ENCODE measurements around the gene COL7A1.
"Not testable (repeated sequence)": the region's sequence is repeated elsewhere in the genome, so short reads cannot be mapped to it uniquely, and the experiment has no call there.

Gene COL7A1

GRCh38 chr3:48552111-48552951 is 42.8 kb downstream of the COL7A1 start:
- no peaks in the 10 kb centered on the region for H3K36me3 Mint-ChIP-seq

GRCh38 chr3:48551651-48552050 is 43.5 kb downstream of the COL7A1 start:
- not testable (repeated sequence) for H3K36me3 Mint-ChIP-seq, H3K27ac Mint-ChIP-seq, H3K4me3 Mint-ChIP-seq, H3K27me3 Mint-ChIP-seq, H3K9me3 Mint-ChIP-seq
- H3K4me1 Mint-ChIP-seq, result peaks cover 15% of the 10 kb centered on the region

More at GRCh38 chr3:48552111-48552951, 42.8 kb downstream of the COL7A1 start:
- peak overlapping the region; percentile 59 for H3K27ac Mint-ChIP-seq
- no peaks in the 10 kb centered on the region for H3K9me3 Mint-ChIP-seq
- peaks cover 14% of the 10 kb centered on the region for H3K4me1 Mint-ChIP-seq
- no peaks in the 10 kb centered on the region for H3K27me3 Mint-ChIP-seq
- no peak overlapping the region for H3K4me3 Mint-ChIP-seq

- Mint-ChIP-seq H3K4me1 (peaks cover 20% of the 10 kb centered on the region), H3K4me3 (no peak overlapping the region), H3K9me3 (no peaks in the 10 kb centered on the region), H3K36me3 (no peaks in the 10 kb centered on the region), H3K27me3 (no peaks in the 10 kb centered on the region), H3K27ac (no peak overlapping the region)
Measured at GRCh38 chr3:48548729-48549705, 46.1 kb downstream of the COL7A1 start.

DNA sequence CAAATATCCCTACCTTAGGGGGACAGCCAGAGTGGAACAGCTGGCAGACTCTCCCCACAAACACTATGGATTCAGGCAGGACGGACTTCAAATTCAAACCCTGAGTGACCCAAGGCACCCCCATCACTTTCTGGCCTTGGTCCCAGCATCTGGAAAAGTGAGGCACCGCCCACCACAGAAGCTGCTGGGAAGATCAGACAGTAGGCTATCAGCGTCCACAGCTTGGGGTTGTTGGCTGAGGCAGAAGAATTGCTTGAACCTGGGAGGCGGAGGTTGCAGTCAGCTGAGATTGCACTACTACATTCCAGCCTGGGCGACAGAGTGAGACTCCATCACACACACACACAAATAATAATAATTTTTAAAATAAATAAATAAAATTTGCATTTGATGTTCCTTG is 47.0 kb downstream of the COL7A1 start:
- Mint-ChIP-seq H3K27me3 (no peaks in the 10 kb centered on the region), H3K27ac (no peak overlapping the region), H3K9me3 (no peaks in the 10 kb centered on the region), H3K4me1 (peaks cover 20% of the 10 kb centered on the region), H3K4me3 (no peak overlapping the region), H3K36me3 (no peaks in the 10 kb centered on the region)

DNA sequence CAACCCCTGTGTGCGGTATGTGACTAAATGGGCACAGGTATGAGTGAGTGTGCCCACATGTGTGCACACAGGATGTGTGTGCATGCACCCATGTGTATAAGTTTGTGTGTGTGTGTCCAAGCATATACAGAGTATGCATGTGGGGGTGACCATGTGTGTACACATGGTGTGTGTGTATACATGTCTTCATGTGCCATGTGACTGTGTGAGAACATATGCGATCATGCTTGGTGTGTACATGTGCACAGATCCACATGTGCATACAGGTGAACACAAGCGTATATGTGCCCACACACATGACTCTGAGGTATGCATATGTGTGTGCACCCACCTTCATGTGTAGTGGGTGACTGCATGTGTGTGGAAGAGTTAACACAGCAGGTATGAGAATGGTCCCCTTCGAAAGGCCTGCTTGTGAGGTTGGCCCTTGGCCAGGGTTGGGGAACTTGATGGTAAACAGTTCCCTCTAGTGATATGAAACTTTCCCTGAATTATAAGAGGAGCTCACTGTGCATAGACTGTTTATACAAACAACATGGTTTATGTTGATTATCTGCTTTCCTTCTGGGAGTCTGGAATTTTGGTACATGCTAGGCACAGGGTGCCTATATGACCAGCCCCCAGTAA is 48.8 kb downstream of the COL7A1 start:
- peaks cover 2% of the 10 kb centered on the region for H3K36me3 Mint-ChIP-seq
- peaks cover 20% of the 10 kb centered on the region for H3K4me1 Mint-ChIP-seq
- H3K27me3 Mint-ChIP-seq, result no peaks in the 10 kb centered on the region
- H3K4me3 Mint-ChIP-seq, result no peak overlapping the region
- no peak overlapping the region for H3K27ac Mint-ChIP-seq
- H3K9me3 Mint-ChIP-seq, result no peaks in the 10 kb centered on the region

GRCh38 chr3:48544141-48544540 is 51.0 kb downstream of the COL7A1 start:
- H3K27me3 Mint-ChIP-seq, result no peaks in the 10 kb centered on the region
- H3K36me3 Mint-ChIP-seq, result peaks cover 2% of the 10 kb centered on the region
- no peak overlapping the region for H3K27ac Mint-ChIP-seq
- H3K9me3 Mint-ChIP-seq, result no peaks in the 10 kb centered on the region
- no peak overlapping the region for H3K4me3 Mint-ChIP-seq
- H3K4me1 Mint-ChIP-seq, result peaks cover 20% of the 10 kb centered on the region

- Mint-ChIP-seq H3K4me1 (peaks cover 15% of the 10 kb centered on the region), H3K9me3 (no peaks in the 10 kb centered on the region), H3K27ac (no peak overlapping the region), H3K36me3 (peaks cover 2% of the 10 kb centered on the region), H3K27me3 (no peaks in the 10 kb centered on the region), H3K4me3 (no peak overlapping the region)
Measured at GRCh38 chr3:48543271-48543866, 51.8 kb downstream of the COL7A1 start.

DNA sequence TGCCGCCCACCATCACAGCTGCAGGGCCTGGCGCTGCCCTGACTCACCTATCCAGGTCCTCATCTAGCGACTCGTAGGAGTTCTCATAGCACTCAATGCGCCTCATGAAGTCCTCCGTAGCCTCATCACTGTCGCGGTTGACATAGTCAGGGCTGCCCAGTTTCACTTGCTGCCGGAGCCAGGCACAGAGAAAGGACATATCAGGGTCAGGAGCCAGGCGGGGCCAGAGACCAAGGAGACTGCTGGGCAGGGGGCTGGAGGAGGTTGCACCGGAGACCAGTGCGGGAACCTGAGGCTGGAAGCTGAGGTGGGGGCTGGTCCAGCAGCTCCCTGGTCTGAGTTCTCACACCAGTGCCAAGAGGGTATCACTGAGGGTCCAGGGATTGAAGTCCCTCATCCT is 56.7 kb downstream of the COL7A1 start:
- H3K9me3 Mint-ChIP-seq, result no peaks in the 10 kb centered on the region
- peaks cover 8% of the 10 kb centered on the region for H3K4me1 Mint-ChIP-seq
- H3K27me3 Mint-ChIP-seq, result no peaks in the 10 kb centered on the region
- no peak overlapping the region for H3K4me3 Mint-ChIP-seq
- no peak overlapping the region for H3K27ac Mint-ChIP-seq
- peaks cover 2% of the 10 kb centered on the region for H3K36me3 Mint-ChIP-seq

DNA sequence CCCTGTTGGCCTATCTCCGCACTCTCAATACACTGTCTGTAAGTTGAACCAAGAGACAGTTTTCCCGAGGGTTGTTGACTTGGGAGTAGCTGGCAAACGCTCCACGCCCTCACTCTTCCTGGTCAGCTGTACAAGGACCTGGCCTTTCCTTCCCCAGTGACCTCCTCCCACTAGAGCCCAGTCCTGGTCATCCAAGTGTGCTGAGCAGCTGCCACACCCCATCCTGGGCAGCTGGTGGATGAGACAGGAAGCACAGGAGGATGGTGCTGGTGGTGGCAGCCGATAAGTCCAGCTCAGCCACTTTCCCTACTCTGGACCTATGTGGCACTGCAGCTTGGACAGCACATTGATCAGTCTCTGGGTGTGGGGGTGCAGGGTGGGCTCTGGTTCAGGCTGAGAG is 58.3 kb downstream of the COL7A1 start:
- no peak overlapping the region for H3K4me3 Mint-ChIP-seq
- no peak overlapping the region for H3K27ac Mint-ChIP-seq
- H3K36me3 Mint-ChIP-seq, result peaks cover under 1% of the 10 kb centered on the region

DNA sequence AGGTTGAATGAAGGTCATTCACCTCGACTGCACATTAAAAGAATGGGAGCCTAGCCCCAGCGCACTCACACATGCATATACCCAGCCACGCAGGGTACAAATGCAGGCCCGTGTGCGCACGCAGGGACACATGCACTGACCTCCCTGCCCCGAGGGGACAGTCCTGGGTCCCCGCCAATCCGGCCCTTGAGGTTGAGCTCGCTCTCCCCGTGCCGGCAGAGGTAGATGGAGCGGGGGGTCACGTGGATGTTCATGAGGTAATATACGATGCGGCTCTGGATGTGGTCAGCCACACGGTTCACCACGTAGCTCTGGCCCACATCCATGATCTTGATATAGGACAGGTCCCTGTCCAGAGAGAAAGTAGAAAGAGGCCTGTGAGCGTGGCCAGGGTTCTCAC is 59.0 kb downstream of the COL7A1 start:
- Mint-ChIP-seq H3K27ac (no peak overlapping the region), H3K4me1 (peaks cover 15% of the 10 kb centered on the region), H3K9me3 (no peaks in the 10 kb centered on the region), H3K27me3 (no peaks in the 10 kb centered on the region), H3K4me3 (no peak overlapping the region), H3K36me3 (no peaks in the 10 kb centered on the region)

More for the DNA sequence above, 58.3 kb downstream of the COL7A1 start:
- Mint-ChIP-seq H3K9me3 (no peaks in the 10 kb centered on the region), H3K4me1 (peaks cover 15% of the 10 kb centered on the region), H3K27me3 (no peaks in the 10 kb centered on the region)

DNA sequence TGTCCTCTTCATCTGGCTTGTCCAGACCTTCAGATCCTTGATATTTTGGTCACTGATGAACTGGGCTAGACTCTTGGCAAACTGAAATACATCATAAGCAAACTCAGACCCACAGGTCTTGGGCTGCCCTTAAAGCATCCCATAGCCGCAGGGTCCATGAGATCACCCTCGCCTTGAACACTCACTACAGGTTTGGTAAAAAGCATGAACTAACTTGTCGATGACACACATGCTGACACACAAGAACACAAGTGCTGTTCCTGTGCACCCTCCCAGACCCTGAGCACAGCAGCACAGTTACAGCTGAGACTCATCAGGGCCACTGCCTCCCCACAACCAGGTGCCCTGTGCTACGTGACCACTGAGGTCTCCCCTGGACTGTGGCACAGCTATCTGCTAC is 59.6 kb downstream of the COL7A1 start:
- Mint-ChIP-seq H3K27ac (no peak overlapping the region), H3K9me3 (no peaks in the 10 kb centered on the region), H3K36me3 (no peaks in the 10 kb centered on the region)

DNA sequence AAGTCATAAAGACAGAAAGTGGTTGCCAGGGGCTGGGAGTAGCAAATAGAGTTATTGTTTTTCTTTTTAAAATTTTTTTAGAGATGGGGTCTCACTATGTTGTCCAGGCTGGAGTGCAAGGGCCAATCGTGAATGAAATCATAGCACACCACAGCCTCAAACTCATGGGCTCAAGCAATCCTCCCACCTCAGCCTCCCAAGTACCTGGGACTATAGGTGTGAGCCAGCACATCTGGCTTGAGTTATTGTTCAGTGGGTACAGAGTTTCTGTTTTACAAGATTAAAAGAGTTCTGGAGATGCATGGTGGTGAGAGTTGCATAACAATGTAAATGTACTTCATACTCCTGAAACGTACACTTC is 62.2 kb downstream of the COL7A1 start:
- no peaks in the 10 kb centered on the region for H3K9me3 Mint-ChIP-seq
- no peak overlapping the region for H3K27ac Mint-ChIP-seq
- H3K4me3 Mint-ChIP-seq, result no peak overlapping the region
- peaks cover 15% of the 10 kb centered on the region for H3K4me1 Mint-ChIP-seq
- H3K27me3 Mint-ChIP-seq, result no peaks in the 10 kb centered on the region
- H3K36me3 Mint-ChIP-seq, result no peaks in the 10 kb centered on the region

More for the DNA sequence above, 59.6 kb downstream of the COL7A1 start:
- no peak overlapping the region for H3K4me3 Mint-ChIP-seq
- H3K27me3 Mint-ChIP-seq, result no peaks in the 10 kb centered on the region
- H3K4me1 Mint-ChIP-seq, result peaks cover 15% of the 10 kb centered on the region

- Mint-ChIP-seq H3K9me3 (no peaks in the 10 kb centered on the region), H3K36me3 (no peaks in the 10 kb centered on the region), H3K27me3 (no peaks in the 10 kb centered on the region), H3K4me1 (peaks cover 15% of the 10 kb centered on the region), H3K4me3 (no peak overlapping the region), H3K27ac (no peak overlapping the region)
Measured at GRCh38 chr3:48532271-48532976, 62.7 kb downstream of the COL7A1 start.

DNA sequence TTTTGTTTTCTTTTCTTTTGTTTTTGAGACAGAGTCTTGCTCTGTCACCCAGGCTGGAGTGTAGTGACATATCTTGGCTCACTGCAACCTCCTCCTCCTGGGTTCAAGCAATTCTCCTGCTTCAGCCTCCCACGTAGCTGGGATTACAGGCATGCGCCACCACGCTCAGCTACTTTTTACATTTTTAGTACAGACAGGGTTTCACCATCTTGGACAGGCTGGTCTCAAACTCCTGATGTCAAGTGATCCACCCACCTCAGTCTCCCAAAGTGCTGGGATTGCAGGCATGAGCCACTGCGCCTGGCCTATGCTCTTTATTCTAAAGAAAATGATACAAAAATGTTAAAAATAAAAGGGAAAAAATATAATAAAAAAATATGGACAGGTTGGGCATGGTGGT is 64.4 kb downstream of the COL7A1 start:
- H3K9me3 Mint-ChIP-seq, H3K27me3 Mint-ChIP-seq, H3K27ac Mint-ChIP-seq, H3K4me3 Mint-ChIP-seq, H3K36me3 Mint-ChIP-seq: not testable (repeated sequence)
- H3K4me1 Mint-ChIP-seq, result peaks cover 15% of the 10 kb centered on the region

DNA sequence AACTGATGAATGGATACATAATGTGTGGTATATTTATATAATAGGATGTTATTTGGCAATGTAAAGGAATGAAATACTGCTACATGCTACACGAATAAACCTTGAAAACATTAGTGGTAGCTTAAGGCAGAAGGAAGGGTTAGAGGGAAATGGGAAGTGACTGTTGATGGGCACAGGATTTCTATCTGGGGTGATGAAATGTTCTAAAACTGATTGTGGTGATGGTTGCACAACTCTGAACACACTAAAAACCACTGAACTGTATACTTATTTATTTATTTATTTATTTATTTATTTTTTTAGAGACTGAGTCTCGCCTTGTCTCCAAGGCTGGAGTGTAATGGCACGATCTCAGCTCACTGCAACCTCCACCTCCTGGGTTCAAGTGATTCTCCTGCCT is 66.4 kb downstream of the COL7A1 start:
- Mint-ChIP-seq H3K4me3 (no peak overlapping the region), H3K9me3 (no peaks in the 10 kb centered on the region), H3K27ac (no peak overlapping the region), H3K4me1 (peaks cover 7% of the 10 kb centered on the region), H3K27me3 (no peaks in the 10 kb centered on the region), H3K36me3 (no peaks in the 10 kb centered on the region)
